ENCODE measurements around the gene FER1L5.

The FER1L5 gene

DNA sequence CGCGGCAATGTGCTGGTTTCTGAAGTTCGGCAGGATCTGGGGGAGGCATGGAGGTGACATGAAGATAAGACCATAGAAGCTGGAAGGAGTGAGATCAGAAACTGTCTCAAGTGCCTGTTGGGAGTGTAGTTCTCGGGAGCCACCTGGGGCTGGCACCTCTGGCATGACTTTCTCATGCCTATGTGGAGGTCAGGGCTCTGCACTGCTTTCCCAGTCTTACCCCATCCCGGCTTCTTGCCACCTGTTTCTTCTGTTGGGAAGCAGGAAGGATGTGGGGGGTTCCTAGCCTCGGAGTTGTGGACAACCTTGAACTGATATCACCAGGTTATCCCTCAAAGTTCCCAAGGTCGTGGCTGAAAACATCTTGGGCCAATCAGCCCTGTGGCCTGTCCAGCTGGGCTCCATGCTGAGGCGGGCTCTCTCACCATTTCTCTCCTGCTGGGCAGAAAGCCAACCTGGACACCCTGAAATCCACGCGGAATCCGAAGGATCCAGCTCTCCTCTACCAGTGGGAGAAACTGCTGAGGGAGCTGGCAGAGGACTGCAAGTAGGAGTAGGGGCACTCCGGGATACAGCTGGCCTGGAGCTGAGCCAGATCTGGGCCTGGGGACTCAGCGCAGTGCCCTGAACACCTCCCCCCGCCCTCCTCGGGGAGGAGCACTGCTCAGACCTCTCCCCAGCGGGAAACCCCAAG is 42.5 kb downstream of the FER1L5 start:
- Histone ChIP-seq H3K4me3 (ENCODE audit: low read depth, low read length) (no peak overlapping the region; the same call in 1 of the 2 replicates), H3K9me3 (no peaks in the 10 kb centered on the region), H3K4me1 (peaks cover 7% of the 10 kb centered on the region; the same call in 1 of the 2 replicates), H3K27me3 (no peaks in the 10 kb centered on the region), H3K36me3 (no peaks in the 10 kb centered on the region)
- TF ChIP-seq, protein P1, sequence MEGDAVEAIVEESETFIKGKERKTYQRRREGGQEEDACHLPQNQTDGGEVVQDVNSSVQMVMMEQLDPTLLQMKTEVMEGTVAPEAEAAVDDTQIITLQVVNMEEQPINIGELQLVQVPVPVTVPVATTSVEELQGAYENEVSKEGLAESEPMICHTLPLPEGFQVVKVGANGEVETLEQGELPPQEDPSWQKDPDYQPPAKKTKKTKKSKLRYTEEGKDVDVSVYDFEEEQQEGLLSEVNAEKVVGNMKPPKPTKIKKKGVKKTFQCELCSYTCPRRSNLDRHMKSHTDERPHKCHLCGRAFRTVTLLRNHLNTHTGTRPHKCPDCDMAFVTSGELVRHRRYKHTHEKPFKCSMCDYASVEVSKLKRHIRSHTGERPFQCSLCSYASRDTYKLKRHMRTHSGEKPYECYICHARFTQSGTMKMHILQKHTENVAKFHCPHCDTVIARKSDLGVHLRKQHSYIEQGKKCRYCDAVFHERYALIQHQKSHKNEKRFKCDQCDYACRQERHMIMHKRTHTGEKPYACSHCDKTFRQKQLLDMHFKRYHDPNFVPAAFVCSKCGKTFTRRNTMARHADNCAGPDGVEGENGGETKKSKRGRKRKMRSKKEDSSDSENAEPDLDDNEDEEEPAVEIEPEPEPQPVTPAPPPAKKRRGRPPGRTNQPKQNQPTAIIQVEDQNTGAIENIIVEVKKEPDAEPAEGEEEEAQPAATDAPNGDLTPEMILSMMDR (IDR thresholded peaks at IDR 0.05; ENCODE audit: low read depth, low read length) = no peak
- peak; percentile 47 for DNase-seq

- peaks cover 7% of the 10 kb centered on the region; the same call in 1 of the 2 replicates for H3K4me1 ChIP-seq
- no peaks in the 10 kb centered on the region for H3K36me3 ChIP-seq
- DNase-seq = peak; percentile 79
- TF ChIP-seq, protein P1 (IDR thresholded peaks at IDR 0.05; ENCODE audit: low read depth, low read length) = peak; percentile 2; the same call in 1 of the 2 replicates
- no peaks in the 10 kb centered on the region for H3K27me3 ChIP-seq
- no peaks in the 10 kb centered on the region for H3K9me3 ChIP-seq
- H3K4me3 ChIP-seq (ENCODE audit: low read depth, low read length) = peak overlapping the region; percentile 12; the same call in 1 of the 2 replicates
Observed at GRCh38 chr2:96685577-96686459, 43.3 kb downstream of the FER1L5 start.

- DNase-seq = no peak
- TF ChIP-seq, protein P1 (IDR thresholded peaks at IDR 0.05; ENCODE audit: low read depth, low read length) = no peak
- no peaks in the 10 kb centered on the region for H3K36me3 ChIP-seq
- no peaks in the 10 kb centered on the region for H3K9me3 ChIP-seq
- no peaks in the 10 kb centered on the region for H3K27me3 ChIP-seq
- H3K4me3 ChIP-seq (ENCODE audit: low read depth, low read length) = no peak overlapping the region
- H3K4me1 ChIP-seq = peaks cover 7% of the 10 kb centered on the region; the same call in 1 of the 2 replicates
Observed at GRCh38 chr2:96687266-96687665, 44.7 kb downstream of the FER1L5 start.

DNA sequence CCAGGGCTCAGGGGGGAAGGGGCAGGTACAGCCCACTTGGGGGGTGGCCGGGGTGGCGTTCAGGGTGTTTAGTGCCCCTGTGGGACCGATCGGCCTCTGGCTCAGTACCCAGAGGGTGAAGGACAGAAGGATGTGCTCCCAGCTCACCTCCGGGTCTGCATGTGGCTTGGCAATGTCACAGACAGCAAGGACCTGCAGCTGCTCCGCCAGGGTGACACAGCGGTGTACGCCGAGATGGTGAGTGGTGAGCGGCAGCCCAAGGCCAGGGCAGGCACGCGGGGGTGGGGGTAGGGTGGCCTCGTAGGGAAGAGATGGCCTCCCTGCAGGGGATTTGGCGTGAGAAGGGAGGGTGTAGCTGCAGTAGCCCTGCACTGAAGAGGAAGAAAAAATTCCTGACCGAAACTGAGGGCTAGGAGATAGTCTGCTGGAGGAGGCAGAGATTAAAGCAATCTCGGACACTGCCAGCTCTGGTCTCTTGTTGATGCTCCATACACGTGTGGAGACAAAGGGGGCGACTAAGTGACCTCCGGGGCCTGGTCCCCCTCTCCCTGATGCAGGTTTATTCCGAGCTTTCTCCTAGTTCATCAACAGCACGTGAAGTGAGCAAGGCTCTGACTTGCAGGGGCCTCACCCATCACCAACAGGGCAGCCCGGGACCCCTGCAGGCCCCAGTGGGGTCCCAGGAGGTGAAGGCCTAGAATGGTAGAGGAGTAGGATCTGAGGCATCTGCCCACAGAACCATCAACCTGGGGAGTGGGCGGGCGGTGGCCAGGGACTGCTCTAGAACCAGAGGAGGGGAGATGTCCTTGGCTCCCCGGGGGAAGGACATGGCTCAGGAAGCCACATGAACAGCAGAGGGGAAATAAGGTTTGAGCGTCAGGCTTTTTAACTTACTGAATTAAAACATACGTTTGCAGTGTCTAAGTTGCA is 45.4 kb downstream of the FER1L5 start:
- TF ChIP-seq, protein P1 (IDR thresholded peaks at IDR 0.05; ENCODE audit: low read depth, low read length) = no peak
- no peaks in the 10 kb centered on the region for H3K36me3 ChIP-seq
- H3K27me3 ChIP-seq = no peaks in the 10 kb centered on the region
- H3K4me3 ChIP-seq (ENCODE audit: low read depth, low read length) = no peak overlapping the region
- H3K4me1 ChIP-seq = peaks cover 7% of the 10 kb centered on the region; the same call in 1 of the 2 replicates
- DNase-seq = no peak
- H3K9me3 ChIP-seq = no peaks in the 10 kb centered on the region

DNA sequence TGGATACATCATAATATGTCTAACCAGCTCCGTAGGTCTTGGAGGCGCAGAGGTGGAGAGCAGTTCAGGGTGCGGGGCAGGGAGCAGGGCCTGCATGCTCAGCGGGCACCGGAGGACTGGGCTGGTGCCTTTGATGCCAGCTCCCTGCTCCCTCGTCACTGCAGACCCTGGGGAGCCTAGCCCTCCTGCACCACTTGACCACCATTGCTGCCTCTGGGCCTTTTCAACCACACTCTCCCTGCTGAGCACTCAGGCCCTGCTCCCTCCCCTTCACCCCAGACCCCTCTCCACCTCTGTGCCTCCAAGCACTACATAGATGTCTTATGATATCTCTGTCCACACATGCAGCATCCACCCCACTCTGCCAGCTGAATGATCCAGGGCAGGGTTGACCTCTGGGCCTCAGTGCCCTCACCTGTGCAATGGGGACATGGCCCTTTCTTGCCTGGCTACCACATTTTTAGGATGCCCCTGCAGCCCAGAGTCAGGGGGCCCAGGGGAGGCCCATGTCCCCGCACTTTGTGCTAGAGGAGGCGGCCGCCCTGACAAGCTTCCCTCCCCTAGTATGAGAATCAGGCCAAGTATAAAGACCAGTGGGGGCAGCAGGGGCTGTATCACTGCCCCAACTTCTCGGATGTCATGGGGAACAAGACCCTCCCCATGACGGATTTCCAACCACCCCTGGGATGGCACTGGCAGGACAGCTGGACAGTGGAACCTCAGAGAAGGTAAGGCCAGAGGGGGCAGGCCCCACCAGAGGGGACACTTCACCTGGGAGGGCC is 46.3 kb downstream of the FER1L5 start:
- TF ChIP-seq, protein P1 (IDR thresholded peaks at IDR 0.05; ENCODE audit: low read depth, low read length) = no peak
- no peaks in the 10 kb centered on the region for H3K36me3 ChIP-seq
- no peak overlapping the region for H3K4me3 ChIP-seq (ENCODE audit: low read depth, low read length)
- DNase-seq = no peak
- H3K9me3 ChIP-seq = no peaks in the 10 kb centered on the region
- H3K4me1 ChIP-seq = peaks cover 7% of the 10 kb centered on the region; the same call in 1 of the 2 replicates
- no peaks in the 10 kb centered on the region for H3K27me3 ChIP-seq
